OCI-M1 (cell line): ENCODE data around the gene SLC12A4.
"Not testable (repeated sequence)": the region's sequence is repeated elsewhere in the genome, so short reads cannot be mapped to it uniquely, and the experiment has no call there.

Experiments
- DNase-seq: peaks from one replicate; lab custom pipeline; 2025; lab: John Stamatoyannopoulos, UW

Gene SLC12A4

GRCh38 chr16:67987460-67988160 lies 19.2 kb upstream of the SLC12A4 start:
- DNase-seq, result no peak

DNA sequence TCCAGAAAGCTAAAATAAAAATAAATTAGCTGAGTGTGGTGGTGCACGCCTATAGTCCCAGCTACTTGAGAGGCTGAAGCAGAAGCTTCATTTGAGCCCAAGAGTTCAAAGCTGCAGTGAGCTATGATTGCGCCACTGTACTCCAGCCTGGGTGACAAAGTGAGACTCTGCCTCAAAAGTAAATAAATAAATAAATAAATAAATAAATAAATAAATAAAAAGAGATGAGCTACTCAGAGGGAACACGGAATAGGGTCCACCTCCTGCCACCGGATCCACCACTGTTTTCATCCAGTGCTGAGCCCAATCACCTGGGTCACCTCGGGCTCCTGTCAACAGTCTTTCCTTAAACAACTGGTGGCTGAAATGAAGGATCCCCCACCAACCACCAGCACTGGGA lies 18.5 kb upstream of the SLC12A4 start:
- DNase-seq, result no peak

DNA sequence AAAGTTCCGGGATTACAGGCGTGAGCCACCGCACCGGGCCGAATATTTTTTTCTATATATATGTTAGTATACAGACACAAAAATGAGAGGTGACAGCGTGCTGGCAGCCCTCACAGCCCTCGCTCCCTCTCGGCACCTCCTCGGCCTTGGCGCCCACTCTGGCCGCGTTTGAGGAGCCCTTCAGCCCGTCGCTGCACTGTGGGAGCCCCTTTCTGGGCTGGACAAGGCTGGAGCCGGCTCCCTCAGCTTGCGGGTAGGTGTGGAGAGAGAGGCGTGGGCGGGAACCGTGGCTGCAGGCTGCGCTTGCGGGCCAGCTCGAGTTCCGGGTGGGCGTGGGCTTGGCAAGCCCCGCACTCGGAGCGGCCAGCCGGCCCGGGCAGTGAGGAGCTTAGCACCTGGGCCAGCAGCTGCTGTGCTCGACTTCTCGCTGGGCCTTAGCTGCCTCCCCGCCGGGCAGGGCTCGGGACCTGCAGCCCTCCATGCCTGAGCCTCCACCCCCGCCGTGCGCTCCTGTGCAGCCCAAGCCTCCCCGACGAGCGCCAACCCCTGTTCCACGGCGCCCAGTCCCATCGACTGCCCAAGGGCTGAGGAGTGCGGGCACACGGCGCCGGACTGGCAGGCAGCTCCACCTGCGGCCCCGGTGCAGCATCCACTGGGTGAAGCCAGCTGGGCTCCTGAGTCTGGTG lies 13.7 kb upstream of the SLC12A4 start:
- DNase-seq, result no peak

- no peak for DNase-seq
These were observed 11.7 kb upstream of the SLC12A4 start, which contains the start of gene DPEP3 for GRCh38 chr16:67979955-67980678. TSS of gene DPEP3 (minus strand) at chr16:67980499. CDS start at chr16:67980380, 119 bp downstream.

- no peak for DNase-seq
These were observed 9.2 kb upstream of the SLC12A4 start for GRCh38 chr16:67977469-67978227.

DNA sequence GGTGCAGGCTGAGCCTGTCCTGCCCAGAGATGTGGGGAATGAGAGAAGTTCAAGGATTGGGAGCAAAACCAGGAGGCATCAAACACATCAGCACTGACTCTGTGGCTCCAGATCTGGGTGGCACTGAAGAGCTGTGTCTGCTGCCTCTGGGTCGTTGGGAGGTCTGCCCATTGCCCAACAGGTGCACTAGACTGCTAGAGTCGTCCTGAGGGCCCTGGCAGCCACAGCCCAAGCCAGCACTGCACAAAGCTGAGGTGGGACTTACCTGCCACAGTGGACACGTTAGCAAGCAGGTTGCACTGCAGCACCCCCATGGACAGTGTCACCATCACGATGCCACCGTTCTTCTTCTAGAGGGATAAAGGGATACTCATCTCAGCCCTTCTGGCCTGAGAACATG lies 8.6 kb upstream of the SLC12A4 start:
- no peak for DNase-seq

DNA sequence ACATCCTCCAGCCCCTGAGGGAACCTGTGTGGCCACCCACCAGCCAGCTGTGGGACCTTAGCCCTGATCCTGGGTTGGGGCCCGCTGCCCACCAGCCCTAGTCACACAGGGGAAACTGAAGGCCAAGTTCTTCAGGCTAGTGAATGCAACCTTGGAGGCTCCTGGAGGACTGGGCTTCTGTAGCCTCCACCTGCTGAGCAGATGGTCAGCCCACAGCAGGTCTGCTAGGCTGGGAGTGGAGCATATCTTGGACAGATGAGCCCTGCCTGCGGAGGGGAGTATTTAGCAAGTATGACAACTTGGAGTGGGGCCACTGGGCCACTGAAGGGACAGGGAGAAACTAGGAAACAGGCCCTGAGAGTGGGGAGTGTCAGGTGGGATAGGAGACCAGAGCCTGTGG lies 7.8 kb upstream of the SLC12A4 start:
- DNase-seq, result no peak

GRCh38 chr16:67975321-67976105 lies 7.1 kb upstream of the SLC12A4 start:
- no peak for DNase-seq

GRCh38 chr16:67972285-67972684 lies 3.8 kb upstream of the SLC12A4 start:
- DNase-seq, result not testable (repeated sequence)

DNA sequence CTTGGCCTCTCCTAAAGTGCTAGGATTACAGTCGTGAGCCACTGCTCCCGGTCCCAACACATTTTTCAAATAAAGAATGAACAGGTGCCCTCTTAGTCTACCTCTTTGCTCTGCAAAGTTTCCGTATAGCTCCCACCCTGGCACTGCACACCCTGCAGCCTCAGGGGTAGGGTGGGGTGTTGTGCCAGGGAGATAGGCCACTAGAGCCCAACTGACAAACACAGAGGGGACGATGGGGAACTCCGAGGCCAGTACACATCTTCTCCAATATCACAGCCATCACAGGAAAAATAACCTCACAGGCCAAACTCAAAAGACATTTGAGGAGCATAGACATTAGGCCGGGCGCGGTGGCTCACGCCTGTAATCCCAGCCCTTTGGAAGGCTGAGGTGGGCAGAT lies 2.7 kb upstream of the SLC12A4 start:
- DNase-seq, result no peak

GRCh38 chr16:67969254-67970039 lies 1.0 kb upstream of the SLC12A4 start:
- peak; percentile 74 for DNase-seq

GRCh38 chr16:67967958-67968399 lies 458 bp downstream of the SLC12A4 start:
- peak; percentile 62 for DNase-seq

DNA sequence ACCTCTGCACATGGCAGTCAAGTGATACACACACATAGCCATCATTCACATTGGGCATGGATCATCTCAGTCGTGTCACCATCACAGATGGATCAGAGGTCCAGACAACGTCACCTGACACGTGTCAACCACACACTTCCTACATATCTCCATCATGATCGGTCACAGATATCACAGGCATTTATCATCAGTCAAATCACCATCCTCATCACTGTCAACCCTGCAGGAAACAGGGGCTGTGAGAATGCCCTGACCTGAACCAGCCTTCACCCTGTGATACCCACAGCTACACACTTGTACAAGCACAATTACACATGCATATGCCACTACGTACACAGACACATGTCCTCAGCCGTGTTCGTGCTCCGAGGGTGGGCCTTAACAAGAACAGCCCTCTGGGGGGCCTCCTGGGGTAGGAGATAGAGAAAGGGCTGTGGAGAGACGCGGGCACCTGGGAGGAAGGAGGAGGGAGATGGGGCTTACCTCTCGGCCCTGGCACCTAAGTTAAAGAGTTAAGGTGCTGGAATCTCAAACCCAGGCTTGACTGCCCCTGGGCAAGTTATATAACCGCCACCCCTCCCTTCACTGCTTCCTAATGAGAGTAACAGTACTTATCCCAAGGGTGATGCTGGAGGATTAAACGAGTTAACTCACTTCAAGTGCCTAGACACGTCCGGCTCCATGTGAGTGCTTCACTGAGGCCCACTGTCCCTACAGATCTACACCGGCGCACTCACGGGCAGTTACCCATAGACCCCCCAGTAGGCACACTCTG lies 1.1 kb downstream of the SLC12A4 start:
- no peak for DNase-seq

DNA sequence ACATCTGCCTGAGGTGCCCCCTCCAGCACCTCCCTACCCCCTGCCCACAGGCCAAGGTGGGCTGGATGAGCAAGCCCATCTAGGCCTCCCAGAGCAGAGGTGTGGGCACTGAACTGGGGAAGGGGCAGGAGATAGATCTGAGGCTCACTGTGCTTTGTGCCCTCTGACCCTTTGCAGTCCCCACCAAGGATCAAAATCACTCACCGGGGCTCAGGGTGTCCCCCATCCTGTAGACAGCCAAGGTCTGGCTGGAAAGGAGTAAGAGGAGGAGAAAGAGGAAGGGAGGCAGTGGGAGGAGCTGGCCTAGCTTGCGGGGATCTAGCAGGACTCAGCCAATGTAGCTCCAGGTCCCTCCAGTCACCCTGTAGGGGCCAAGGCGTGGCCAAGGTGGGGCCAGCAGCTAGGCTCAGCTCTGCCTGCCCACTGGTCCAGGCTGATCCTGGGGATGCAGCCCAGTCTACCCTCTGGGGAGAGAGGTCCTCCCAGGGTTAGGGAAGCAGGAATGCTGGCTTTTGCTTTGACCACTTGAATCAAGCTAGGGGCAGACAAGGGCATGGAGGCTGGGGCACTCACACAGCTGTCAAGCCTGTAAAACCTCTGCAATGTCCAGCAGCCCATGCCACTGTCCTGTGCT lies 1.8 kb downstream of the SLC12A4 start:
- DNase-seq, result peak; percentile 16

GRCh38 chr16:67965668-67966548 lies 2.5 kb downstream of the SLC12A4 start:
- DNase-seq, result no peak

- no peak for DNase-seq
These were observed 3.8 kb downstream of the SLC12A4 start for GRCh38 chr16:67964477-67965131.

- no peak for DNase-seq
These were observed 4.6 kb downstream of the SLC12A4 start for GRCh38 chr16:67963662-67964321.
